K562 (cell line): ENCODE measurements around the gene TSPAN18. TPM values are rescaled to one million over a fixed set of nuclear protein-coding genes. Genes with fewer than 3 reads are reported as not detected.

Experiments
- ATAC-seq: fragments of 200-7000 bp; cut with Tn5 transposase; 3 replicates; pipeline ENCODE4 v1.9.1; 2020; ENCODE audit warnings: moderate library complexity
- BruUV-seq: library from RNA; stranded (reverse); fragments of 400-500 nt; replicated peaks from 2 replicates; lab custom pipeline; 2021; lab: Mats Ljungman, UMichigan
- CTCF ChIA-PET: fragments of 300-600 bp; formaldehyde crosslinking; extraction: SDS; loops from one replicate; lab custom pipeline; 2021; ENCODE audit warnings: low intra/inter-chr PET ratio; lab: Yijun Ruan, JAX
- POLR2A ChIA-PET: fragments of 300-600, 350-650 bp; sonication (Branson Sonifier 250); formaldehyde crosslinking; extraction: SDS; loops from one replicate; lab custom pipeline; 2021; ENCODE audit warnings: antibody characterized with exemption, inconsistent platforms; lab: Yijun Ruan, JAX
- DNase-seq, 4 experiments: peaks; one replicate each; pipeline versions ENCODE4 v3.0.0 to v3.0.0-alpha.2; 2011 to 2018; ENCODE audit warnings: low spot score in 3 of 4, mixed read lengths in 3 of 4; ENCODE audit errors: extremely low read depth in 1 of 4
- FAIRE-seq: peaks from 2 replicates; lab custom pipeline; 2011; peaks lifted over from hg19 to GRCh38; lab: Jason Lieb, UNC
- H2AFZ ChIP-seq: 2 replicates; pipeline ENCODE4 v1.6.0; 2011; ENCODE audit warnings: low read depth, low read length, control low read depth, inconsistent platforms
- H3K27ac ChIP-seq: fragments of 200-600 bp; 3 replicates; pipeline ENCODE4 v1.8.0; 2011; ENCODE audit warnings: low read depth, mild to moderate bottlenecking, control low read depth, inconsistent platforms, low read length, moderate library complexity, mixed read lengths; ENCODE audit errors: extremely low read depth
- H3K27me3 ChIP-seq, 2 experiments: fragments of 300-600 bp in 1 of 2; 2 replicates in 1 of 2; 3 replicates in 1 of 2; pipeline versions ENCODE4 v1.6.0 to v1.8.0; 2011; ENCODE audit warnings: inconsistent platforms in 2 of 2, low read length in 2 of 2, mild to moderate bottlenecking in 1 of 2, mixed read lengths in 1 of 2, moderate library complexity in 1 of 2; ENCODE audit not compliant: control insufficient read depth in 2 of 2, insufficient read depth in 2 of 2
- H3K36me3 ChIP-seq: fragments of 300-600 bp; 3 replicates; pipeline ENCODE4 v1.8.0; 2011; ENCODE audit warnings: mild to moderate bottlenecking, low read length, inconsistent platforms; ENCODE audit not compliant: control insufficient read depth, insufficient read depth
- H3K4me1 ChIP-seq, 2 experiments: fragments of 200-600 bp in 1 of 2; replicated peaks in 1 of 2; 2 replicates in 1 of 2; 3 replicates in 1 of 2; pipeline versions ENCODE4 v1.5.1 to v1.8.0; 2011; ENCODE audit warnings: inconsistent platforms in 2 of 2, low read length in 2 of 2, mild to moderate bottlenecking in 1 of 2, mixed read lengths in 1 of 2, moderate library complexity in 1 of 2; ENCODE audit not compliant: control insufficient read depth in 2 of 2, insufficient read depth in 2 of 2
- H3K4me2 ChIP-seq: 2 replicates; pipeline ENCODE4 v1.6.1; 2011; ENCODE audit warnings: low read length, control low read depth, inconsistent platforms, mixed read lengths; ENCODE audit not compliant: insufficient read depth
- H3K4me3 ChIP-seq: fragments of 200-600 bp; sonication (generic), shearing (Covaris generic); 2 replicates; pipeline ENCODE4 v1.5.1; 2016; ENCODE audit warnings: control low read depth, inconsistent platforms
- H3K79me2 ChIP-seq: fragments of 200-600 bp; 3 replicates; pipeline ENCODE4 v1.8.0; 2011; ENCODE audit warnings: low read length, inconsistent platforms; ENCODE audit not compliant: control insufficient read depth, insufficient read depth
- H3K9ac ChIP-seq, 2 experiments: 2 replicates each; pipeline versions ENCODE4 v1.6.0 to v1.6.1; 2011; ENCODE audit warnings: low read depth in 2 of 2, low read length in 2 of 2, control low read depth in 1 of 2, inconsistent platforms in 1 of 2, mild to moderate bottlenecking in 1 of 2, mixed read lengths in 1 of 2; ENCODE audit not compliant: insufficient read depth in 1 of 2
- H3K9me1 ChIP-seq: one replicate; pipeline ENCODE4 v1.6.0; 2011; ENCODE audit warnings: inconsistent platforms, mild to moderate bottlenecking, low read length, moderate library complexity; ENCODE audit not compliant: control insufficient read depth, insufficient read depth
- H3K9me3 ChIP-seq: replicated peaks from 2 replicates; pipeline ENCODE4 v1.5.1; 2011; ENCODE audit warnings: low read depth, low read length, inconsistent platforms; ENCODE audit not compliant: control insufficient read depth, insufficient read depth
- H4K20me1 ChIP-seq: replicated peaks from 2 replicates; pipeline ENCODE4 v1.6.1; 2011; ENCODE audit warnings: low read length, inconsistent platforms, mixed read lengths; ENCODE audit not compliant: control insufficient read depth, insufficient read depth
- CREBBP ChIP-seq: IDR thresholded peaks from one replicate; pipeline ENCODE4 v1.6.1; 2012; ENCODE audit warnings: low read depth, mild to moderate bottlenecking, control low read depth, inconsistent platforms, low read length
- SREBF1 ChIP-seq: fragments of 150-350 bp; IDR thresholded peaks from 2 replicates; pipeline ENCODE4 v1.6.1; 2014; ENCODE audit warnings: antibody characterized with exemption, low read depth, low read length, borderline replicate concordance
- SRSF3 ChIP-seq: fragments of 200-400 bp; formaldehyde crosslinking; IDR thresholded peaks from 2 replicates; pipeline ENCODE4 v1.6.1; 2016; ENCODE audit warnings: mild to moderate bottlenecking, low read length, moderate library complexity; ENCODE audit not compliant: insufficient read depth
- USF2 ChIP-seq: sonication (generic); formaldehyde crosslinking; IDR thresholded peaks from 2 replicates; pipeline ENCODE4 v1.5.0; 2020; ENCODE audit warnings: missing genetic modification reagents
- ZBTB2 ChIP-seq: fragments of 450-650 bp; IDR thresholded peaks from 2 replicates; pipeline ENCODE4 v1.6.1; 2016; ENCODE audit warnings: antibody characterized with exemption
- ZNF311 ChIP-seq: fragments of 250-450 bp; sonication (Bioruptor Pico); IDR thresholded peaks from 2 replicates; pipeline ENCODE4 v1.4.0; 2020; ENCODE audit warnings: mild to moderate bottlenecking, moderate library complexity
- ZNF644 ChIP-seq: fragments of 200-800 bp; sonication (Bioruptor generic); IDR thresholded peaks from 2 replicates; pipeline ENCODE4 v1.6.1; 2016; ENCODE audit warnings: low read depth, missing genetic modification characterization, missing compliant biosample characterization
- ZNF655 ChIP-seq: fragments of 250-450 bp; sonication (Bioruptor Pico); IDR thresholded peaks from 2 replicates; pipeline ENCODE4 v1.5.0; 2021
- ZNF695 ChIP-seq: fragments of 450-650 bp; formaldehyde crosslinking; IDR thresholded peaks from 2 replicates; pipeline ENCODE4 v1.4.0; 2020; ENCODE audit warnings: mild to moderate bottlenecking, moderate library complexity
- WGBS: fragments of 100-300 bp; shearing (Covaris generic); methylation state at CpG from one replicate; pipeline ENCODE4 v1.1.6; 2016; ENCODE audit warnings: low coverage, mixed read lengths; ENCODE audit not compliant: insufficient coverage; ENCODE audit errors: missing lambda C conversion rate; 5-methylcytosine and 5-hydroxymethylcytosine counted together
- in situ Hi-C: fragments of 300-500 bp; cut with MboI; formaldehyde crosslinking; loops from 4 replicates; pipeline ENCODE4 v1.15.0; 2018; ENCODE audit warnings: inconsistent platforms, mixed read lengths
- intact Hi-C: fragments of 100-400 bp; cut with micrococcal nuclease; formaldehyde crosslinking; loops from 2 replicates; pipeline ENCODE4 v1.14.2; 2022
- polyA plus RNA-seq, 8 experiments: library from polyadenylated mRNA; depleted of rRNA in 4 of 8; stranded (reverse) in 5 of 8; unstranded in 3 of 8; fragments of >200 nt; fragmentation: Nextera tagmentation in 2 of 8; fragmentation: Illumina TruSeq in 1 of 8; extraction: Ambion mirVana in 2 of 8; extraction: Trizol in 1 of 8; gene quantifications; 2 replicates each; pipeline versions ENCODE4 v1.2.1 to v1.2.3, GENCODE V29; 2011 to 2014; ENCODE audit warnings: inconsistent platforms in 1 of 8, missing spikeins in 1 of 8
- total RNA-seq, 7 experiments: library from RNA; depleted of rRNA in 6 of 7; stranded (reverse); fragments of >200 nt in 6 of 7; fragmentation: Illumina TruSeq in 2 of 7; extraction: Trizol in 2 of 7; gene quantifications; 2 replicates each; pipeline versions ENCODE4 v1.2.1 to v1.2.3, GENCODE V29; 2011 to 2021; ENCODE audit warnings: low replicate concordance in 1 of 7

Gene TSPAN18
- total and polyA plus RNA-seq, 9 of the 15 experiments (the other 6 are each of a cell fraction or from before 2014, with no cell fraction given) = 0.17 to 0.35 (median 0.22) TPM; not detected in 4

- no TSS peak for BruUV-seq
- H3K9me1 ChIP-seq = no peaks in the 10 kb centered on the region
- no peaks in the 10 kb centered on the region for H3K36me3 ChIP-seq
- H3K9ac ChIP-seq = no peak overlapping the region
- no peak overlapping the region for H3K4me3 ChIP-seq
- in situ Hi-C loops = no loop called here
- ATAC-seq = no peak
- H3K4me1 ChIP-seq = no peaks in the 10 kb centered on the region; a peak in 1 of 5 replicates
- no peak overlapping the region for H3K4me2 ChIP-seq
- peaks cover 12 to 19% of the 10 kb centered on the region in 2 experiments; a peak in 4 of 5 replicates for H3K27me3 ChIP-seq
- CTCF ChIA-PET = no interaction called here
- no peak overlapping the region for H2AFZ ChIP-seq
- H4K20me1 ChIP-seq = no peaks in the 10 kb centered on the region
- FAIRE-seq = no peak
- TF ChIP-seq ZNF655 (CRISPR knock-in tag) = no peak
- TF ChIP-seq USF2 (CRISPR knock-in tag) = no peak
- TF ChIP-seq ZNF695 (CRISPR knock-in tag) = no peak
- TF ChIP-seq ZBTB2 = no peak
- no peak for TF ChIP-seq ZNF311 (CRISPR knock-in tag)
- no peak for TF ChIP-seq ZNF644
- no peak for TF ChIP-seq SRSF3
- TF ChIP-seq CREBBP = no peak
- TF ChIP-seq SREBF1 = no peak
- TF ChIP-seq, all 486 proteins: peak for 0
- POLR2A ChIA-PET = interaction anchor here (0.6 kb wide), 3 partner anchors 13 to 464 kb away, joined by 3 read pairs; no protein-coding TSS in a partner anchor
- H3K9me3 ChIP-seq = no peaks in the 10 kb centered on the region
- no peaks in the 10 kb centered on the region for H3K79me2 ChIP-seq
- DNase-seq = no peak
- WGBS = 2% methylated on average over 9 of the region's 9 CpGs
- intact Hi-C loops = no loop called here
- no peak overlapping the region for H3K27ac ChIP-seq
Measured at GRCh38 chr11:44680982-44681597, 45.7 kb upstream of the TSPAN18 start.
